Neural crest cell (in vitro differentiated cells): ENCODE results near the gene PCDHGA12. TPM values are rescaled to one million over a fixed set of nuclear protein-coding genes. Genes with fewer than 3 reads are reported as not detected.
"Not testable (repeated sequence)": the region's sequence is repeated elsewhere in the genome, so short reads cannot be mapped to it uniquely, and the experiment has no call there.

Experiments used
- DNase-seq: peaks from one replicate; pipeline ENCODE4 v3.0.0; 2021; ENCODE audit warnings: low read depth, mixed read lengths, low spot score
- H3K27ac Mint-ChIP-seq: one replicate; pipeline ENCODE4 v1.8.0; 2021; ENCODE audit warnings: mild to moderate bottlenecking, mixed read lengths; ENCODE audit not compliant: unreplicated experiment
- H3K27me3 Mint-ChIP-seq: 2 replicates; pipeline ENCODE4 v1.8.0; 2021; ENCODE audit warnings: low read depth, mild to moderate bottlenecking, mixed read lengths
- H3K36me3 Mint-ChIP-seq: 2 replicates; pipeline ENCODE4 v1.8.0; 2021; ENCODE audit warnings: low read depth, mild to moderate bottlenecking, mixed read lengths
- H3K4me1 Mint-ChIP-seq: 2 replicates; pipeline ENCODE4 v1.8.0; 2021; ENCODE audit warnings: mixed read lengths
- H3K4me3 Mint-ChIP-seq: one replicate; pipeline ENCODE4 v1.8.0; 2021; ENCODE audit warnings: mild to moderate bottlenecking, mixed read lengths
- H3K9me3 Mint-ChIP-seq: 2 replicates; pipeline ENCODE4 v1.8.0; 2021; ENCODE audit warnings: mixed read lengths
- total RNA-seq: library from RNA; stranded (reverse); gene quantifications from 2 replicates; pipeline ENCODE4 v1.2.1, GENCODE V29; 2021
- TF ChIP-seq, protein P1 (sequence below): fragments of 200-600 bp; sonication (generic); conservative IDR thresholded peaks from 2 replicates; pipeline ENCODE4 v1.5.0; 2021; ENCODE audit warnings: antibody characterized with exemption, mild to moderate bottlenecking

PCDHGA12 gene
- total RNA-seq, 1 donor from 2014 or later = 1.5 TPM

DNA sequence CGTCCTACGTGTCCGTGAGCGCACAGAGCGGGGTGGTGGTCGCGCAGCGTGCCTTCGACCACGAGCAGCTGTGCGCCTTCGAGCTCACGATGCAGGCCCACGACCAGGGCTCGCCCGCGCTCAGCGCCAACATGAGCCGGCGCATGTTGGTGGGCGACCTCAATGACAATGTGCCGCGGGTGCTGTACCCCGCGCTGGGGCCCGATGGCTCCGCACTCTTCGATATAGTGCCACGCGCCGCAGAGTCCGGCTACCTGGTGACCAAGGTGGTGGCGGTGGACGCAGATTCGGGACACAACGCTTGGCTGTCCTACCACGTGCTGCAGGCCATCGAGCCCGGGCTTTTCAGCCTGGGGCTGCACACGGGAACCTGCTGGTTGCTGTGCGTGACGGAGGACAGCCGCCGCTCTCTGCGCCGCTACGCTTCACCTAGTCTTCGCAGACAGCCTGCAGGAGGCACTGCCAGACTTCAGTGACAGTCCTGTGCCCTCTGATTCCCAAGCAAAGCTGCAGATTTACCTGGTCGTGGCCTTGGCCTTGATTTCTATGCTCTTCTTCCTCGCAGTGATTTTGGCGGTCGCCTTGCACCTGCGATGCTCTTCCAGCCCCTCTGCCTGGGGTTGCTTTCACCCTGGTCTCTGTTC lies 2.4 kb upstream of the PCDHGA12 start:
- Mint-ChIP-seq H3K9me3 (peaks cover 28% of the 10 kb centered on the region), H3K27me3 (no peaks in the 10 kb centered on the region), H3K36me3 (peaks cover 84% of the 10 kb centered on the region), H3K27ac (no peak overlapping the region), H3K4me1 (no peaks in the 10 kb centered on the region), H3K4me3 (peak overlapping the region; percentile 73)
- TF ChIP-seq, protein P1, sequence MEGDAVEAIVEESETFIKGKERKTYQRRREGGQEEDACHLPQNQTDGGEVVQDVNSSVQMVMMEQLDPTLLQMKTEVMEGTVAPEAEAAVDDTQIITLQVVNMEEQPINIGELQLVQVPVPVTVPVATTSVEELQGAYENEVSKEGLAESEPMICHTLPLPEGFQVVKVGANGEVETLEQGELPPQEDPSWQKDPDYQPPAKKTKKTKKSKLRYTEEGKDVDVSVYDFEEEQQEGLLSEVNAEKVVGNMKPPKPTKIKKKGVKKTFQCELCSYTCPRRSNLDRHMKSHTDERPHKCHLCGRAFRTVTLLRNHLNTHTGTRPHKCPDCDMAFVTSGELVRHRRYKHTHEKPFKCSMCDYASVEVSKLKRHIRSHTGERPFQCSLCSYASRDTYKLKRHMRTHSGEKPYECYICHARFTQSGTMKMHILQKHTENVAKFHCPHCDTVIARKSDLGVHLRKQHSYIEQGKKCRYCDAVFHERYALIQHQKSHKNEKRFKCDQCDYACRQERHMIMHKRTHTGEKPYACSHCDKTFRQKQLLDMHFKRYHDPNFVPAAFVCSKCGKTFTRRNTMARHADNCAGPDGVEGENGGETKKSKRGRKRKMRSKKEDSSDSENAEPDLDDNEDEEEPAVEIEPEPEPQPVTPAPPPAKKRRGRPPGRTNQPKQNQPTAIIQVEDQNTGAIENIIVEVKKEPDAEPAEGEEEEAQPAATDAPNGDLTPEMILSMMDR = no peak
- DNase-seq = no peak

DNA sequence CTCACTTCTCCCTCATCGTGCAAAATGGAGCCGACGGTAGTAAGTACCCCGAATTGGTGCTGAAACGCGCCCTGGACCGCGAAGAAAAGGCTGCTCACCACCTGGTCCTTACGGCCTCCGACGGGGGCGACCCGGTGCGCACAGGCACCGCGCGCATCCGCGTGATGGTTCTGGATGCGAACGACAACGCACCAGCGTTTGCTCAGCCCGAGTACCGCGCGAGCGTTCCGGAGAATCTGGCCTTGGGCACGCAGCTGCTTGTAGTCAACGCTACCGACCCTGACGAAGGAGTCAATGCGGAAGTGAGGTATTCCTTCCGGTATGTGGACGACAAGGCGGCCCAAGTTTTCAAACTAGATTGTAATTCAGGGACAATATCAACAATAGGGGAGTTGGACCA lies 979 bp downstream of the PCDHGA12 start:
- TF ChIP-seq, protein P1 = no peak
- no peaks in the 10 kb centered on the region for H3K4me1 Mint-ChIP-seq
- DNase-seq = no peak
- H3K4me3 Mint-ChIP-seq = no peak overlapping the region
- H3K27ac Mint-ChIP-seq = no peak overlapping the region
- peaks cover 21% of the 10 kb centered on the region for H3K9me3 Mint-ChIP-seq
- H3K27me3 Mint-ChIP-seq = no peaks in the 10 kb centered on the region
- peaks cover 77% of the 10 kb centered on the region for H3K36me3 Mint-ChIP-seq

DNA sequence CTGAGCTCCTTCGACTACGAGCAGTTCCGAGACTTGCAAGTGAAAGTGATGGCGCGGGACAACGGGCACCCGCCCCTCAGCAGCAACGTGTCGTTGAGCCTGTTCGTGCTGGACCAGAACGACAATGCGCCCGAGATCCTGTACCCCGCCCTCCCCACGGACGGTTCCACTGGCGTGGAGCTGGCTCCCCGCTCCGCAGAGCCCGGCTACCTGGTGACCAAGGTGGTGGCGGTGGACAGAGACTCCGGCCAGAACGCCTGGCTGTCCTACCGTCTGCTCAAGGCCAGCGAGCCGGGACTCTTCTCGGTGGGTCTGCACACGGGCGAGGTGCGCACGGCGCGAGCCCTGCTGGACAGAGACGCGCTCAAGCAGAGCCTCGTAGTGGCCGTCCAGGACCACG lies 2.0 kb downstream of the PCDHGA12 start:
- H3K4me1 Mint-ChIP-seq, H3K27me3 Mint-ChIP-seq, H3K4me3 Mint-ChIP-seq, H3K27ac Mint-ChIP-seq, DNase-seq: not testable (repeated sequence)
- Mint-ChIP-seq H3K36me3 (peaks cover 74% of the 10 kb centered on the region), H3K9me3 (peaks cover 20% of the 10 kb centered on the region)

DNA sequence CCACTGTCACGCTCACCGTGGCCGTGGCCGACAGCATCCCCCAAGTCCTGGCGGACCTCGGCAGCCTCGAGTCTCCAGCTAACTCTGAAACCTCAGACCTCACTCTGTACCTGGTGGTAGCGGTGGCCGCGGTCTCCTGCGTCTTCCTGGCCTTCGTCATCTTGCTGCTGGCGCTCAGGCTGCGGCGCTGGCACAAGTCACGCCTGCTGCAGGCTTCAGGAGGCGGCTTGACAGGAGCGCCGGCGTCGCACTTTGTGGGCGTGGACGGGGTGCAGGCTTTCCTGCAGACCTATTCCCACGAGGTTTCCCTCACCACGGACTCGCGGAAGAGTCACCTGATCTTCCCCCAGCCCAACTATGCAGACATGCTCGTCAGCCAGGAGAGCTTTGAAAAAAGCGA lies 2.4 kb downstream of the PCDHGA12 start:
- H3K27ac Mint-ChIP-seq, H3K4me1 Mint-ChIP-seq, H3K27me3 Mint-ChIP-seq, DNase-seq, H3K4me3 Mint-ChIP-seq: not testable (repeated sequence)
- H3K9me3 Mint-ChIP-seq = peaks cover 20% of the 10 kb centered on the region
- H3K36me3 Mint-ChIP-seq = peaks cover 72% of the 10 kb centered on the region

DNA sequence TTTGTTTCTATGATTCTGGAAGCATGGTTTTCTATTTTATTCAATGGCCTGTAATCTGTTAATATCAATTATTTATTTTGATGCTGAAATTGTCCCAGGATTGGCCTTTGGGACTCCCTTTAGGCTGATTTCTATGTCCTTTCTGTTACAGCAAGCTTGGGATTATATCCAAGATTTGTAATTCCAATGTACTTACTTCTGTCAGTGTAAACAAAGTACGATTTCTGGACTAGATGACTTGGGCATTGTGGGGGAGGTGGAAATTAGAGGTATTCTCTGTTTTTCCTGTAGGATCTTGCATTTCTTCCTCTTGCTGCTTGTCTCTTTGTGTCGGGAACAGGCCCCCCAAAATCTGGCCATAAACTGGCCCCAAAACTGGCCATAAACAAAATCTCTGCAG lies 3.7 kb downstream of the PCDHGA12 start:
- TF ChIP-seq, protein P1 = no peak
- no peak overlapping the region for H3K4me3 Mint-ChIP-seq
- H3K27me3 Mint-ChIP-seq = no peaks in the 10 kb centered on the region
- peaks cover 14% of the 10 kb centered on the region for H3K9me3 Mint-ChIP-seq
- DNase-seq = no peak
- H3K27ac Mint-ChIP-seq = no peak overlapping the region
- H3K4me1 Mint-ChIP-seq = no peaks in the 10 kb centered on the region
- H3K36me3 Mint-ChIP-seq = peaks cover 64% of the 10 kb centered on the region

DNA sequence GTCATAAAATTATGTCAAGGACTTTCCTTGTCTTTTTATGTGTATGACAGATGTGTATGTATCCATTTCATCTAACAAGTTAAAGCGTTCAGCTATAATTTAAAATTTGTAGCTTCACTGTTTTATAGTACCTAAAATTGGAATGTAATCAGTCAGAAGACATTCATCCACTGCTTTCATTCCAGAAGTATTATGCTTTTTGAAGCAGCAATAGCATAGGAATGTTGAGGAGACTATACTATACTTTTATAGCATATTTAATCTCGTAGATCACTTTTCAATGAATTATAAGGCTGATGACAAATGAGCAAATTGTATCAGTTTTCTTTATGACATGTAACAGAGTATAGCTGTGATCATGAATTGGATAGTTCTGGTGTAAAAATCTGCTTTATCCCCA lies 6.9 kb downstream of the PCDHGA12 start:
- TF ChIP-seq, protein P1 = no peak
- no peaks in the 10 kb centered on the region for H3K27me3 Mint-ChIP-seq
- H3K4me3 Mint-ChIP-seq = no peak overlapping the region
- no peak for DNase-seq
- no peak overlapping the region for H3K27ac Mint-ChIP-seq
- H3K9me3 Mint-ChIP-seq = peaks cover 11% of the 10 kb centered on the region
- no peaks in the 10 kb centered on the region for H3K4me1 Mint-ChIP-seq
- peaks cover 65% of the 10 kb centered on the region for H3K36me3 Mint-ChIP-seq
